Natural killer cell (primary cell): ENCODE data around the gene CHRNB2. TPM values are rescaled to one million over a fixed set of nuclear protein-coding genes. Genes with fewer than 3 reads are reported as not detected.

ENCODE experiments used
- ATAC-seq, 3 donors: fragments of 150-1000 bp in 2 of 3; fragments of 200-7000 bp in 1 of 3; cut with Tn5 transposase; 1 replicate in 1 of 3; 2 replicates in 2 of 3; pipeline ENCODE4 v1.10.0; 2021; ENCODE audit warnings: mild to moderate bottlenecking in 2 of 3, moderate library complexity in 2 of 3
- DNase-seq, 2 donors: peaks; one replicate each; pipeline versions ENCODE4 v3.0.0 to v3.0.0-alpha.2; 2013 to 2021; ENCODE audit warnings: mixed read lengths in 1 of 2
- H3K27ac ChIP-seq: one replicate; pipeline ENCODE4 v1.5.1; 2013; ENCODE audit warnings: mild to moderate bottlenecking, low read length
- H3K27me3 ChIP-seq: one replicate; pipeline ENCODE4 v1.6.1; 2013; ENCODE audit warnings: low read length; ENCODE audit not compliant: control insufficient read depth, insufficient read depth
- H3K36me3 ChIP-seq: one replicate; pipeline ENCODE4 v1.6.1; 2013; ENCODE audit warnings: low read length; ENCODE audit not compliant: control insufficient read depth, insufficient read depth
- H3K4me1 ChIP-seq: one replicate; pipeline ENCODE4 v1.6.1; 2013; ENCODE audit warnings: low read length; ENCODE audit not compliant: control insufficient read depth, insufficient read depth
- H3K4me3 ChIP-seq: one replicate; pipeline ENCODE4 v1.5.1; 2013; ENCODE audit warnings: low read length
- H3K9me3 ChIP-seq: one replicate; pipeline ENCODE4 v1.6.1; 2013; ENCODE audit warnings: low read length; ENCODE audit not compliant: control insufficient read depth, insufficient read depth
- H3K27ac Mint-ChIP-seq, 2 donors: one replicate each; pipeline ENCODE4 v1.8.0; 2022; ENCODE audit warnings: mild to moderate bottlenecking in 2 of 2, mixed read lengths in 2 of 2, moderate library complexity in 1 of 2
- H3K27me3 Mint-ChIP-seq, 2 donors: one replicate each; pipeline ENCODE4 v1.8.0; 2022; ENCODE audit warnings: low read depth in 2 of 2, mixed read lengths in 2 of 2
- H3K36me3 Mint-ChIP-seq: one replicate; pipeline ENCODE4 v1.8.0; 2022; ENCODE audit warnings: mixed read lengths
- H3K4me1 Mint-ChIP-seq, 2 donors: one replicate each; pipeline ENCODE4 v1.8.0; 2022; ENCODE audit warnings: mixed read lengths in 2 of 2
- H3K4me3 Mint-ChIP-seq: one replicate; pipeline ENCODE4 v1.8.0; 2022; ENCODE audit warnings: mild to moderate bottlenecking, moderate library complexity, mixed read lengths
- H3K9me3 Mint-ChIP-seq, 2 donors: one replicate each; pipeline ENCODE4 v1.8.0; 2022; ENCODE audit warnings: mixed read lengths in 2 of 2
- CTCF ChIP-seq: fragments of 200-600 bp; IDR thresholded peaks from one replicate; pipeline ENCODE4 v1.8.0; 2022; ENCODE audit warnings: antibody characterized with exemption
- WGBS: methylation state at CpG from one replicate; pipeline ENCODE4 v1.1.7; 2013; ENCODE audit warnings: missing lambda C conversion rate; ENCODE audit not compliant: insufficient coverage; 5-methylcytosine and 5-hydroxymethylcytosine counted together
- intact Hi-C: fragments of 100-400 bp; cut with micrococcal nuclease; formaldehyde crosslinking; loops from one replicate; pipeline ENCODE4 v1.14.2; 2022
- total RNA-seq, 4 donors: library from RNA; stranded (reverse); fragments of 120-200 nt in 1 of 4; gene quantifications; one replicate each; pipeline versions ENCODE4 v1.2.3 to v1.2.4, GENCODE V29; 2013 to 2022

CHRNB2 gene
- total RNA-seq, 3 donors from 2014 or later (not counting 1 experiment from before 2014, with no cell fraction given), result not detected

DNA sequence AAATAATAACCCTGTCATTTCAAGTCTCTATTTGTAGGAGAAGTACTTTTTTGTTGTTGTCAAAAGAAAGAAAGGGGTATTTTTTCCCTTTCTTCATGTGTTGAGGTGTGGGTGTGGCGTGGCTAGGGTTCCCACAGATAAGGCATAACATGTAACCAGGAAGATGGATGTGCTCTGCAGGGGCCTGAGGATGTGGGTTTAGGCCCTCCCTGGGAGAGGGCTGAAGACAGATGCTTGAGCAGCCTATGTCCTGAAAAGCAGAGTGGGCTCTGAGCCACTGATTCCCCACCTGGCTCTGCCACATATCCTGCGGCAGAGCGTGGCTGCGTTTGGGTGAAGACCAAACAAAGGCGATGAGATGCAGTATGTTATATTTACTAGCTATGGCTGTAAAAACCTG is 54.3 kb downstream of the CHRNB2 start:
- Mint-ChIP-seq H3K27me3 (no peaks in the 10 kb centered on the region), H3K27ac (peak overlapping the region in 1 of 2 donors; percentile 38), H3K9me3 (no peaks in the 10 kb centered on the region), H3K4me1 (peaks cover 12 to 20% of the 10 kb centered on the region in 2 donors), H3K36me3 (no peaks in the 10 kb centered on the region), H3K4me3 (no peak overlapping the region)
- no peaks in the 10 kb centered on the region for H3K27me3 ChIP-seq
- H3K4me1 ChIP-seq, result peaks cover 6% of the 10 kb centered on the region
- no peak overlapping the region for H3K4me3 ChIP-seq
- H3K36me3 ChIP-seq, result no peaks in the 10 kb centered on the region
- ATAC-seq (no peak), DNase-seq (no peak)
- intact Hi-C loops, result no loop called here
- no peak overlapping the region for H3K27ac ChIP-seq
- no peak for TF ChIP-seq CTCF
- H3K9me3 ChIP-seq, result no peaks in the 10 kb centered on the region
- 74% methylated on average over 5 of the region's 5 CpGs for WGBS

DNA sequence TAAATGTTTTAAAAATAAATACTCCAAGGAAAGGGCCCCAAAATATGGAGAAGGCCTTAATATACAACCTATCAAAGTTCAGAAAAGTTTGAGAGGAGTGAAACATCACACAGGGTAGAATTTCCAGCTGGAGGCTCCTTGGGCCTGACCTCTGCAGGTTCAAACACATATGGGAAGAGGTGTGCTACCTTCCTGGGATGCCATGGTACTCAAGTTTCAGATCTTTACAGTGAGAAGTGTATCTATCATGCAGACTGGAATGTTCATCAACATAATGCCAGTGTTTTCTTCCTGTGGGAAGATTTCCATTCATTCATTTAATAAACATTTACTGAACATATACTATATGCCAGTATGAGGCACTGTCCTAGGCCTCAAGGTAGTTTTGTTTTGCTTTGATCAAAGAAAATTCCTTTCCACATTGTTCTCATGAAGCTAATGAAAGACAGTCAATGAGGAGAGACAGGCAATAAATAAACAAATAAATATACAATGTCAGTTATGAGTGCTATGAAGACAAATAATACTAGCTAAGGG is 55.0 kb downstream of the CHRNB2 start:
- intact Hi-C loops, result no loop called here
- Mint-ChIP-seq H3K4me3 (no peak overlapping the region), H3K27ac (no peak overlapping the region), H3K4me1 (peaks cover 16 to 25% of the 10 kb centered on the region in 2 donors), H3K27me3 (no peaks in the 10 kb centered on the region), H3K36me3 (no peaks in the 10 kb centered on the region), H3K9me3 (no peaks in the 10 kb centered on the region)
- Histone ChIP-seq H3K9me3 (no peaks in the 10 kb centered on the region), H3K27me3 (no peaks in the 10 kb centered on the region), H3K4me1 (peaks cover 11% of the 10 kb centered on the region), H3K4me3 (no peak overlapping the region), H3K36me3 (no peaks in the 10 kb centered on the region), H3K27ac (no peak overlapping the region)
- TF ChIP-seq CTCF, result no peak
- DNase-seq (no peak), ATAC-seq (no peak)

DNA sequence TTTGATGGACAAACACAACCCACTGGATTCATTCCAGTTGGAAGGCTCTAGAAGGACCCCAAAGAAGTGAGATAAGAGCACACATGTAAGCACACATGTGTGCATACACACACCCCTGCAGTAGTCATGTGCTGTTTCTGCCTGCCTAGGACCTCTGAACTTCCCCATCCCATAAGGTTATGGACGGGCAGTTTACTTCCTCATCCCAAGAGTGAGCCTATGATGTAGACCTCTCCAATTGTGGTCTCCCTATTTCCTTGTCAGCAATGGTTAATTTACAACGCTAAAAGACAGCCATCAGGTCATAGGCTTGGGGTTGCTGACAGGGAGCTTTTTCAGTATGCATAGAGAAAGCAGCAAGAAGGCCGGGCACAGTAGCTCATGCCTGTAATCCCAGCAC is 55.8 kb downstream of the CHRNB2 start:
- Histone ChIP-seq H3K27ac (no peak overlapping the region), H3K36me3 (no peaks in the 10 kb centered on the region), H3K9me3 (no peaks in the 10 kb centered on the region), H3K4me3 (no peak overlapping the region), H3K4me1 (peaks cover 11% of the 10 kb centered on the region), H3K27me3 (no peaks in the 10 kb centered on the region)
- no peak for DNase-seq
- TF ChIP-seq CTCF, result no peak
- 59% methylated on average over 3 of the region's 3 CpGs for WGBS
- Mint-ChIP-seq H3K9me3 (no peaks in the 10 kb centered on the region), H3K4me3 (no peak overlapping the region), H3K27me3 (no peaks in the 10 kb centered on the region), H3K4me1 (peaks cover 16 to 25% of the 10 kb centered on the region in 2 donors), H3K27ac (no peak overlapping the region), H3K36me3 (no peaks in the 10 kb centered on the region)
- no peak for ATAC-seq
- intact Hi-C loops, result no loop called here
